Thoracic aorta (tissue), 2 donors: ENCODE results near the gene SH2D1B. TPM values are rescaled to one million over a fixed set of nuclear protein-coding genes. Genes with fewer than 3 reads are reported as not detected.

Source experiments
- ATAC-seq: fragments of 150-250 bp; one replicate; pipeline ENCODE4 v1.8.0; 2017; ENCODE audit warnings: low read depth; ENCODE audit not compliant: insufficient number of reproducible peaks, low FRiP score
- DNase-seq: peaks from one replicate; pipeline ENCODE4 v3.0.0-alpha.2; 2020; ENCODE audit warnings: low spot score
- H3K27ac ChIP-seq, 2 donors: fragments of 200-600 bp; sonication (generic); 1 replicate in 1 of 2; 2 replicates in 1 of 2; pipeline ENCODE4 v1.5.1; 2016; ENCODE audit warnings: mild to moderate bottlenecking in 2 of 2, moderate library complexity in 2 of 2
- H3K27me3 ChIP-seq: fragments of 200-600 bp; sonication (generic); replicated peaks from 2 replicates; pipeline ENCODE4 v1.6.0; 2016; ENCODE audit warnings: mild to moderate bottlenecking; ENCODE audit not compliant: insufficient read depth
- H3K36me3 ChIP-seq: fragments of 200-600 bp; sonication (generic); one replicate; pipeline ENCODE4 v1.5.1; 2016
- H3K4me1 ChIP-seq, 2 donors: fragments of 200-600 bp; sonication (generic); 1 replicate in 1 of 2; 2 replicates in 1 of 2; pipeline versions ENCODE4 v1.5.1 to v1.6.0; 2016; ENCODE audit warnings: low read depth in 2 of 2, mild to moderate bottlenecking in 1 of 2; ENCODE audit not compliant: control insufficient read depth in 1 of 2
- H3K4me3 ChIP-seq: fragments of 200-600 bp; sonication (generic); 2 replicates; pipeline ENCODE4 v1.5.1; 2016; ENCODE audit warnings: mild to moderate bottlenecking
- H3K9me3 ChIP-seq: fragments of 200-600 bp; sonication (generic); 2 replicates; pipeline ENCODE4 v1.5.1; 2016
- CTCF ChIP-seq: fragments of 200-600 bp; sonication (generic); IDR thresholded peaks from one replicate; pipeline ENCODE4 v1.5.1; 2019; ENCODE audit warnings: antibody characterized with exemption
- total RNA-seq, 2 donors: library from RNA; depleted of rRNA; stranded (reverse); fragments of >200 nt; gene quantifications; one replicate each; pipeline versions ENCODE4 v1.1.0 to v1.2.3, GENCODE V29; 2016

The SH2D1B gene
- total RNA-seq, 2 donors from 2014 or later: 0.68 TPM; not detected in 1

- H3K27ac ChIP-seq: no peak overlapping the region
- no peaks in the 10 kb centered on the region for H3K9me3 ChIP-seq
- no peaks in the 10 kb centered on the region for H3K4me1 ChIP-seq
- DNase-seq (no peak), ATAC-seq (no peak)
- H3K36me3 ChIP-seq: no peaks in the 10 kb centered on the region
- no peak overlapping the region for H3K4me3 ChIP-seq
- no peak for TF ChIP-seq CTCF
- H3K27me3 ChIP-seq: no peaks in the 10 kb centered on the region
Observed at GRCh38 chr1:162417650-162418049, 5.7 kb upstream of the SH2D1B start.

- no peak for DNase-seq
- TF ChIP-seq CTCF: no peak
- Histone ChIP-seq H3K27me3 (no peaks in the 10 kb centered on the region), H3K9me3 (no peaks in the 10 kb centered on the region), H3K4me1 (no peaks in the 10 kb centered on the region), H3K27ac (no peak overlapping the region), H3K36me3 (no peaks in the 10 kb centered on the region), H3K4me3 (no peak overlapping the region)
- no peak for ATAC-seq
Observed at GRCh38 chr1:162416909-162417308, 5.0 kb upstream of the SH2D1B start.

- no peak overlapping the region for H3K27ac ChIP-seq
- no peaks in the 10 kb centered on the region for H3K27me3 ChIP-seq
- no peaks in the 10 kb centered on the region for H3K9me3 ChIP-seq
- H3K4me3 ChIP-seq: no peak overlapping the region
- no peak for TF ChIP-seq CTCF
- no peaks in the 10 kb centered on the region for H3K4me1 ChIP-seq
- ATAC-seq (no peak), DNase-seq (no peak)
- H3K36me3 ChIP-seq: no peaks in the 10 kb centered on the region
Observed at GRCh38 chr1:162416215-162416614, 4.3 kb upstream of the SH2D1B start.

- H3K9me3 ChIP-seq: no peaks in the 10 kb centered on the region
- no peak overlapping the region for H3K4me3 ChIP-seq
- H3K27ac ChIP-seq: no peak overlapping the region
- no peak for ATAC-seq
- no peaks in the 10 kb centered on the region for H3K36me3 ChIP-seq
- no peaks in the 10 kb centered on the region for H3K4me1 ChIP-seq
- DNase-seq: no peak
- TF ChIP-seq CTCF: no peak
- no peaks in the 10 kb centered on the region for H3K27me3 ChIP-seq
Observed at GRCh38 chr1:162407539-162407938, 4.4 kb downstream of the SH2D1B start.

- no peaks in the 10 kb centered on the region for H3K27me3 ChIP-seq
- no peaks in the 10 kb centered on the region for H3K36me3 ChIP-seq
- H3K27ac ChIP-seq: no peak overlapping the region
- ATAC-seq (no peak), DNase-seq (no peak)
- no peak overlapping the region for H3K4me3 ChIP-seq
- no peak for TF ChIP-seq CTCF
- no peaks in the 10 kb centered on the region for H3K4me1 ChIP-seq
- no peaks in the 10 kb centered on the region for H3K9me3 ChIP-seq
Observed at GRCh38 chr1:162406811-162407210, 5.1 kb downstream of the SH2D1B start.
